Measurements from ENCODE around the gene HNRNPM. TPM values are rescaled to one million over a fixed set of nuclear protein-coding genes. Genes with fewer than 3 reads are reported as not detected.

The HNRNPM gene
- total and polyA plus RNA-seq, 5 experiments from 2014 or later: 207 to 304 (median 217) TPM

DNA sequence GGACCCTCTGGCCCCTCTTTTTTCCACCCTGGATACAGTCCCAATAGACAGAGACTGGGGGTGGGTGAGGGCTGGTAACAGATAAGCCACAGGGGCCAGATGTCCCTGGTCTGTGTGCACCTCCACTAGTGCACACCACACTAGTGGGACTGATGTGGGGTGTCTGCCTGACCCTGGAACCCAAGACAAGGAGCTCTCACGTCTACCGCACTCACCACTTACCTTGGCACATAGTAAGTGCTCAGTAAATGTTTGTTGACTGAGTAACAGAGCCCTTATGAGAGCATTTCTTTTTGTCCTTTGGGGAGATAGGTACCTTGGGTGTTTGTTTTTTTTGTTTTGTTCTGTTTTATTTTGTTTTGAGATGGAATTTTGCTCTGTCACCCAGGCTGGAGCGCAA is 92.3 kb downstream of the HNRNPM start:
- POLR2A ChIA-PET: interaction anchor here (1.0 to 1.2 kb wide), 3 partner anchors 19 to 32 kb away, joined by 3 to 5 read pairs (median 4); partner anchors contain the start of gene ZNF414
- H3K4me1 Mint-ChIP-seq: peaks cover 0 to 3% (median under 1%) of the 10 kb centered on the region in 4 donors

More for the DNA sequence above, 92.3 kb downstream of the HNRNPM start:
- peaks cover 0 to 10% (median 3%) of the 10 kb centered on the region in 3 donors for H3K36me3 Mint-ChIP-seq
- peak overlapping the region in 2 of 10 donors; percentile 23 to 63 for H3K27ac Mint-ChIP-seq
- DNase-seq (no peak), ATAC-seq (no peak)
- H3K9me3 Mint-ChIP-seq: no peaks in the 10 kb centered on the region
- H3K4me3 Mint-ChIP-seq: no peak overlapping the region
- no peaks in the 10 kb centered on the region for H3K27me3 Mint-ChIP-seq

Other genes starting within 250 kb of the HNRNPM start
- gene CERS4, start 235.6 kb upstream of the HNRNPM start, total RNA-seq: 10 to 100 TPM; 26.2 to 31.7 TPM
- 1 to 10 TPM; 5.4 to 8.0 (median 7.9) TPM for gene CERS4, start 235.6 kb upstream of the HNRNPM start, polyA plus RNA-seq
- 10 to 100 TPM; 33.9 to 34.4 TPM for gene CD320, start 136.6 kb upstream of the HNRNPM start, total RNA-seq
- gene CD320, start 136.6 kb upstream of the HNRNPM start, polyA plus RNA-seq: 10 to 100 TPM; 51.9 to 58.0 (median 56.8) TPM
- gene NDUFA7, start 123.6 kb upstream of the HNRNPM start, total RNA-seq: 10 to 100 TPM; 28.5 to 35.3 TPM
- gene NDUFA7, start 123.6 kb upstream of the HNRNPM start, polyA plus RNA-seq: 100 to 1,000 TPM; 117 to 136 (median 135) TPM
- gene RPS28, start 123.5 kb upstream of the HNRNPM start, total RNA-seq: 1,000 to 10,000 TPM; 3,024 to 3,108 TPM
- gene RPS28, start 123.5 kb upstream of the HNRNPM start, polyA plus RNA-seq: 1,000 to 10,000 TPM; 3,764 to 4,165 (median 4,042) TPM
- 1 to 10 TPM; 1.4 to 3.3 TPM for gene KANK3, start 101.7 kb upstream of the HNRNPM start, total RNA-seq
- 1 to 10 TPM in 2 of 3 donors, under 1 TPM in 1; 0.82 to 2.3 (median 1.5) TPM for gene KANK3, start 101.7 kb upstream of the HNRNPM start, polyA plus RNA-seq
- not detected for gene ANGPTL4, start 80.8 kb upstream of the HNRNPM start, total RNA-seq
- under 1 TPM in 1 of 3 donors, not detected in 2; 0.23 TPM for gene ANGPTL4, start 80.8 kb upstream of the HNRNPM start, polyA plus RNA-seq
- 100 to 1,000 TPM; 108 to 112 TPM for gene RAB11B, start 54.6 kb upstream of the HNRNPM start, total RNA-seq
- gene RAB11B, start 54.6 kb upstream of the HNRNPM start, polyA plus RNA-seq: 10 to 100 TPM; 46.9 to 73.6 (median 53.9) TPM
- 10 to 100 TPM; 25.8 to 31.4 TPM for gene MARCHF2, start 31.7 kb upstream of the HNRNPM start, total RNA-seq
- 10 to 100 TPM; 21.1 to 40.1 (median 38.2) TPM for gene MARCHF2, start 31.7 kb upstream of the HNRNPM start, polyA plus RNA-seq
- gene PRAM1, start 57.7 kb downstream of the HNRNPM start, total RNA-seq: 1 to 10 TPM; 3.5 to 4.7 TPM
- gene PRAM1, start 57.7 kb downstream of the HNRNPM start, polyA plus RNA-seq: under 1 TPM in 2 of 3 donors, not detected in 1; 0.07 to 0.20 TPM
- 10 to 100 TPM; 70.2 to 73.1 TPM for gene ZNF414, start 69.2 kb downstream of the HNRNPM start, total RNA-seq
- gene ZNF414, start 69.2 kb downstream of the HNRNPM start, polyA plus RNA-seq: 10 to 100 TPM; 15.2 to 34.2 (median 27.7) TPM
- gene MYO1F, start 132.5 kb downstream of the HNRNPM start, total RNA-seq: 10 to 100 TPM; 64.4 to 65.0 TPM
- 10 to 100 TPM in 1 of 3 donors, 1 to 10 TPM in 2; 4.4 to 30.1 (median 5.6) TPM for gene MYO1F, start 132.5 kb downstream of the HNRNPM start, polyA plus RNA-seq
- gene ADAMTS10, start 165.7 kb downstream of the HNRNPM start, total RNA-seq: 100 to 1,000 TPM; 190 to 196 TPM
- 1 to 10 TPM; 1.2 to 3.4 (median 2.0) TPM for gene ADAMTS10, start 165.7 kb downstream of the HNRNPM start, polyA plus RNA-seq
- gene NFILZ, start 185.7 kb downstream of the HNRNPM start, total RNA-seq: not detected
- not detected for gene NFILZ, start 185.7 kb downstream of the HNRNPM start, polyA plus RNA-seq